H1 (cell line): ENCODE results near the gene KCNQ1. TPM values are rescaled to one million over a fixed set of nuclear protein-coding genes. Genes with fewer than 3 reads are reported as not detected.

Experiments used
- ATF2 ChIP-seq: IDR thresholded peaks from 2 replicates; pipeline ENCODE4 v1.6.1; 2012; ENCODE audit warnings: low read length, inconsistent platforms
- CHD7 ChIP-seq: fragments of 300-600 bp; sonication (generic); IDR thresholded peaks from 2 replicates; pipeline ENCODE4 v1.7.1; 2012; ENCODE audit warnings: low read length, moderate library complexity, mild to moderate bottlenecking, inconsistent platforms; ENCODE audit not compliant: insufficient replicate concordance
- KDM5A ChIP-seq: fragments of 200-600 bp; IDR thresholded peaks from 2 replicates; pipeline ENCODE4 v1.7.1; 2012; ENCODE audit warnings: mild to moderate bottlenecking, low read length, inconsistent platforms, mixed read lengths
- SIX5 ChIP-seq: IDR thresholded peaks from 2 replicates; pipeline ENCODE4 v1.6.1; 2011; ENCODE audit warnings: mild to moderate bottlenecking, low read depth, low read length
- SP4 ChIP-seq: IDR thresholded peaks from 2 replicates; pipeline ENCODE4 v1.6.1; 2012; ENCODE audit warnings: low read length, inconsistent platforms
- polyA plus RNA-seq, 7 experiments: library from polyadenylated mRNA; depleted of rRNA in 3 of 7; stranded (reverse) in 5 of 7; unstranded in 2 of 7; fragments of >200 nt in 5 of 7; fragments of 200-250 nt in 2 of 7; gene quantifications; 1 replicate in 5 of 7; 2 replicates in 1 of 7; 4 replicates in 1 of 7; pipeline versions ENCODE4 v1.2.1 to v1.2.3, GENCODE V29; 2011 to 2013; ENCODE audit warnings: missing spikeins in 2 of 7, mixed read lengths in 2 of 7
- total RNA-seq: library from RNA; stranded (reverse); fragmentation: NEBNext Ultra II Directional; extraction: Animal tissue kit (Norgen Biotek cat#: 25700); gene quantifications from 2 replicates; pipeline ENCODE4 v1.2.1, GENCODE V29; 2021

The KCNQ1 gene
- total and polyA plus RNA-seq, 2 of the 8 experiments (the other 6 are each of a cell fraction or from before 2014, with no cell fraction given) = 1.9 to 2.0 TPM

- TF ChIP-seq CHD7 (no peak), KDM5A (no peak), SP4 (no peak), SIX5 (no peak), ATF2 (no peak)
Measured at GRCh38 chr11:2539371-2540222, 94.8 kb downstream of the KCNQ1 start (continued).
